H1 (cell line): ENCODE measurements around the gene ACKR3. TPM values are rescaled to one million over a fixed set of nuclear protein-coding genes. Genes with fewer than 3 reads are reported as not detected.

Experiments used
- CTCF ChIA-PET: fragments of 300-600 bp; sonication (Branson Sonifier 250); formaldehyde crosslinking; loops from one replicate; lab custom pipeline; 2021; ENCODE audit not compliant: partially characterized antibody; lab: Charles Lee
- POLR2A ChIA-PET: fragments of 300-600 bp; sonication (Branson Sonifier 250); formaldehyde crosslinking; loops from one replicate; lab custom pipeline; 2021; ENCODE audit warnings: inconsistent platforms; ENCODE audit not compliant: partially characterized antibody; lab: Charles Lee
- DNase-seq, 2 experiments: peaks; one replicate each; pipeline versions ENCODE4 v3.0.0 to v3.0.0-alpha.2; 2010 to 2022; ENCODE audit warnings: low spot score in 2 of 2, low read depth in 1 of 2, mixed read lengths in 1 of 2
- FAIRE-seq: peaks from 2 replicates; lab custom pipeline; 2011; peaks lifted over from hg19 to GRCh38; lab: Jason Lieb, UNC
- H2AFZ ChIP-seq: 2 replicates; pipeline ENCODE4 v1.8.1; 2012; ENCODE audit warnings: low read length, inconsistent platforms
- H2AK5ac ChIP-seq: 2 replicates; pipeline ENCODE4 v1.6.1; 2013; ENCODE audit warnings: low read depth, low read length
- H2BK120ac ChIP-seq: replicated peaks from 2 replicates; pipeline ENCODE3; 2013; ENCODE audit warnings: low read depth, low read length, inconsistent platforms
- H2BK12ac ChIP-seq: 2 replicates; pipeline ENCODE4 v1.6.1; 2013; ENCODE audit warnings: low read depth, low read length
- H2BK15ac ChIP-seq: 2 replicates; pipeline ENCODE4 v1.6.1; 2013; ENCODE audit warnings: low read length
- H2BK20ac ChIP-seq: 2 replicates; pipeline ENCODE4 v1.6.1; 2013; ENCODE audit warnings: low read length
- H2BK5ac ChIP-seq: 2 replicates; pipeline ENCODE4 v1.6.1; 2013; ENCODE audit warnings: low read depth, low read length
- H3K14ac ChIP-seq: 2 replicates; pipeline ENCODE4 v1.6.1; 2013; ENCODE audit warnings: inconsistent platforms; ENCODE audit not compliant: insufficient read length
- H3K18ac ChIP-seq: 2 replicates; pipeline ENCODE4 v1.6.1; 2013; ENCODE audit warnings: low read length; ENCODE audit errors: extremely low read depth
- H3K23ac ChIP-seq: 2 replicates; pipeline ENCODE4 v1.6.1; 2013; ENCODE audit warnings: inconsistent platforms; ENCODE audit not compliant: insufficient read length
- H3K23me2 ChIP-seq: 2 replicates; pipeline ENCODE4 v1.6.1; 2013; ENCODE audit warnings: low read depth, low read length
- H3K27ac ChIP-seq: 2 replicates; pipeline ENCODE4 v1.6.1; 2011; ENCODE audit warnings: low read depth, low read length, inconsistent platforms
- H3K27me3 ChIP-seq, 4 experiments: replicated peaks in 1 of 4; 1 replicate in 1 of 4; 2 replicates in 3 of 4; pipeline versions ENCODE4 v1.6.1 to v1.8.1; 2011 to 2013; ENCODE audit warnings: low read length in 3 of 4, mild to moderate bottlenecking in 3 of 4, inconsistent platforms in 2 of 4, mixed read lengths in 2 of 4, moderate library complexity in 1 of 4; ENCODE audit not compliant: control insufficient read depth in 3 of 4, insufficient read depth in 3 of 4; ENCODE audit errors: extremely low read depth in 1 of 4
- H3K36me3 ChIP-seq, 4 experiments: 2 replicates each; pipeline versions ENCODE4 v1.6.1 to v1.8.1; 2011 to 2013; ENCODE audit warnings: mild to moderate bottlenecking in 4 of 4, low read length in 3 of 4, moderate library complexity in 2 of 4, control low read depth in 1 of 4, inconsistent platforms in 1 of 4; ENCODE audit not compliant: insufficient read depth in 4 of 4, control insufficient read depth in 2 of 4
- H3K4ac ChIP-seq: replicated peaks from 2 replicates; pipeline ENCODE3; 2013; ENCODE audit warnings: low read length, low read depth, mixed read lengths, inconsistent platforms; ENCODE audit not compliant: insufficient read length
- H3K4me1 ChIP-seq, 4 experiments: replicated peaks in 1 of 4; 1 replicate in 1 of 4; 2 replicates in 3 of 4; pipeline versions ENCODE4 v1.6.1 to v1.8.1; 2011 to 2013; ENCODE audit warnings: low read length in 3 of 4, inconsistent platforms in 2 of 4, mixed read lengths in 1 of 4; ENCODE audit not compliant: insufficient read depth in 4 of 4, control insufficient read depth in 3 of 4
- H3K4me2 ChIP-seq, 2 experiments: 2 replicates each; pipeline versions ENCODE4 v1.6.1 to v1.8.1; 2011 to 2013; ENCODE audit warnings: low read depth in 2 of 2, low read length in 2 of 2, control low read depth in 1 of 2, inconsistent platforms in 1 of 2, mild to moderate bottlenecking in 1 of 2; ENCODE audit not compliant: insufficient read depth in 1 of 2
- H3K4me3 ChIP-seq, 4 experiments: fragments of 200-600, 300-600 bp in 1 of 4; sonication (generic), shearing (Covaris generic), sonication (Bioruptor Twin) in 1 of 4; 2 replicates each; pipeline versions ENCODE4 v1.5.1 to v1.8.1; 2011 to 2016; ENCODE audit warnings: low read length in 4 of 4, low read depth in 3 of 4, control low read depth in 2 of 4, inconsistent platforms in 2 of 4, mild to moderate bottlenecking in 2 of 4, mixed read lengths in 1 of 4, moderate library complexity in 1 of 4; ENCODE audit not compliant: insufficient read depth in 2 of 4; ENCODE audit errors: extremely low read depth in 1 of 4
- H3K56ac ChIP-seq: replicated peaks from 2 replicates; pipeline ENCODE3; 2013; ENCODE audit warnings: low read depth, mild to moderate bottlenecking, mixed read lengths, low read length, inconsistent platforms; ENCODE audit not compliant: insufficient read length
- H3K79me1 ChIP-seq: 2 replicates; pipeline ENCODE4 v1.6.1; 2013; ENCODE audit warnings: low read depth, low read length, control low read depth
- H3K79me2 ChIP-seq, 2 experiments: 2 replicates each; pipeline versions ENCODE4 v1.6.1 to v1.8.1; 2012 to 2013; ENCODE audit warnings: low read length in 2 of 2, mild to moderate bottlenecking in 2 of 2, inconsistent platforms in 1 of 2; ENCODE audit not compliant: insufficient read depth in 2 of 2, control insufficient read depth in 1 of 2
- H3K9ac ChIP-seq, 4 experiments: replicated peaks in 1 of 4; 1 replicate in 1 of 4; 2 replicates in 3 of 4; pipeline versions ENCODE4 v1.6.1 to v1.8.1; 2011 to 2013; ENCODE audit warnings: low read depth in 3 of 4, low read length in 3 of 4, control low read depth in 2 of 4, mild to moderate bottlenecking in 2 of 4, moderate library complexity in 2 of 4, inconsistent platforms in 1 of 4; ENCODE audit errors: extremely low read depth in 1 of 4
- H3K9me3 ChIP-seq, 2 experiments: 2 replicates each; pipeline versions ENCODE4 v1.6.1 to v1.8.1; 2012 to 2013; ENCODE audit warnings: mild to moderate bottlenecking in 2 of 2, moderate library complexity in 2 of 2, control low read depth in 1 of 2, inconsistent platforms in 1 of 2, low read depth in 1 of 2, low read length in 1 of 2, mixed read lengths in 1 of 2; ENCODE audit not compliant: insufficient read depth in 2 of 2
- H4K20me1 ChIP-seq, 2 experiments: replicated peaks in 1 of 2; 2 replicates each; pipeline versions ENCODE3 to v1.8.1; 2011 to 2013; ENCODE audit warnings: inconsistent platforms in 2 of 2, low read length in 2 of 2, mild to moderate bottlenecking in 1 of 2; ENCODE audit not compliant: insufficient read depth in 2 of 2, control insufficient read depth in 1 of 2
- H4K5ac ChIP-seq: 2 replicates; pipeline ENCODE4 v1.6.1; 2013; ENCODE audit warnings: low read length, low read depth, mixed read lengths, inconsistent platforms; ENCODE audit not compliant: insufficient read length
- H4K8ac ChIP-seq: 2 replicates; pipeline ENCODE4 v1.8.0; 2013; ENCODE audit warnings: mild to moderate bottlenecking, moderate library complexity, low read length, inconsistent platforms; ENCODE audit not compliant: insufficient read depth; ENCODE audit errors: extremely low read depth
- H4K91ac ChIP-seq: replicated peaks from 2 replicates; pipeline ENCODE3; 2013; ENCODE audit warnings: low read length, mixed read lengths, inconsistent platforms; ENCODE audit not compliant: insufficient read length
- CBX8 ChIP-seq: fragments of 300-800, 300-1000 bp; sonication (generic); IDR thresholded peaks from 2 replicates; pipeline ENCODE4 v1.7.1; 2016; ENCODE audit warnings: low read depth, low read length, borderline replicate concordance
- SIRT6 ChIP-seq: IDR thresholded peaks from one replicate; pipeline ENCODE4 v1.7.1; 2012; ENCODE audit warnings: low read length, inconsistent platforms
- WGBS, 2 experiments: shearing (Covaris generic) in 1 of 2; methylation state at CpG; one replicate each; pipeline versions ENCODE4 v1.1.6 to v1.1.7; 2013 to 2015; ENCODE audit warnings: low lambda C conversion rate in 2 of 2, mixed read lengths in 2 of 2, inconsistent platforms in 1 of 2, low coverage in 1 of 2, missing lambda C conversion rate in 1 of 2; ENCODE audit not compliant: insufficient replicate concordance in 2 of 2, insufficient coverage in 1 of 2, insufficient read length in 1 of 2; ENCODE audit errors: extremely low coverage in 1 of 2, missing lambda C conversion rate in 1 of 2; 5-methylcytosine and 5-hydroxymethylcytosine counted together
- polyA plus RNA-seq, 7 experiments: library from polyadenylated mRNA; depleted of rRNA in 3 of 7; stranded (reverse) in 5 of 7; unstranded in 2 of 7; fragments of >200 nt in 5 of 7; fragments of 200-250 nt in 2 of 7; gene quantifications; 1 replicate in 5 of 7; 2 replicates in 1 of 7; 4 replicates in 1 of 7; pipeline versions ENCODE4 v1.2.1 to v1.2.3, GENCODE V29; 2011 to 2013; ENCODE audit warnings: missing spikeins in 2 of 7, mixed read lengths in 2 of 7
- total RNA-seq: library from RNA; stranded (reverse); fragmentation: NEBNext Ultra II Directional; extraction: Animal tissue kit (Norgen Biotek cat#: 25700); gene quantifications from 2 replicates; pipeline ENCODE4 v1.2.1, GENCODE V29; 2021

The ACKR3 gene
- total and polyA plus RNA-seq, 2 of the 8 experiments (the other 6 are each of a cell fraction or from before 2014, with no cell fraction given), result 1.4 to 24.4 TPM

- no peaks in the 10 kb centered on the region for H3K9me3 ChIP-seq
- H2BK15ac ChIP-seq, result no peak overlapping the region
- H3K56ac ChIP-seq, result no peak overlapping the region
- H3K4me2 ChIP-seq, result no peak overlapping the region
- no peak overlapping the region for H4K91ac ChIP-seq
- H3K23ac ChIP-seq, result no peak overlapping the region
- H3K14ac ChIP-seq, result no peak overlapping the region
- ChIA-PET CTCF (interaction anchor here (0.7 to 0.9 kb wide), 3 partner anchors 9 to 375 kb away, joined by 3 read pairs; no protein-coding TSS in a partner anchor), POLR2A (no interaction called here)
- H2BK120ac ChIP-seq, result no peak overlapping the region
- H2BK5ac ChIP-seq, result no peak overlapping the region
- no peak overlapping the region for H4K5ac ChIP-seq
- no peak overlapping the region for H3K27ac ChIP-seq
- H3K4ac ChIP-seq, result no peak overlapping the region
- no peaks in the 10 kb centered on the region for H3K36me3 ChIP-seq
- peaks cover 0 to 3% (median 1%) of the 10 kb centered on the region in 4 experiments; a peak in 2 of 7 replicates for H3K4me1 ChIP-seq
- H3K18ac ChIP-seq, result no peak overlapping the region
- H4K20me1 ChIP-seq, result no peaks in the 10 kb centered on the region
- H3K23me2 ChIP-seq, result no peaks in the 10 kb centered on the region
- no peaks in the 10 kb centered on the region for H3K79me1 ChIP-seq
- H3K4me3 ChIP-seq, result no peak overlapping the region
- DNase-seq (no peak), FAIRE-seq (no peak)
- H2BK20ac ChIP-seq, result no peak overlapping the region
- H2AFZ ChIP-seq, result 0 out of 2 replicates have a peak overlapping the region, but pooled peaks have one; percentile 65
- WGBS, 2 experiments, result 95% methylated on average over 6 of the region's 6 CpGs; no CpG with 5 or more reads in 1 of the 2 experiments
- H3K9ac ChIP-seq, result no peak overlapping the region
- H3K27me3 ChIP-seq, result no peaks in the 10 kb centered on the region
- H2BK12ac ChIP-seq, result peak overlapping the region; percentile 51; the same call in 1 of the 2 replicates
- H3K79me2 ChIP-seq, result no peaks in the 10 kb centered on the region
- H2AK5ac ChIP-seq, result no peak overlapping the region
- no peak overlapping the region for H4K8ac ChIP-seq
- TF ChIP-seq SIRT6 (no peak), CBX8 (no peak)
Measured at GRCh38 chr2:236622201-236622600, 52.6 kb downstream of the ACKR3 start.
